SK-N-SH treated with all-trans-retinoic acid at 6 μM for 48 hours (cell line): ENCODE data around the gene HSD11B1.

Experiments used
- ATAC-seq: fragments of 200-7000 bp; cut with Tn5 transposase; 3 replicates; pipeline ENCODE4 v1.9.1; 2020; ENCODE audit warnings: mild to moderate bottlenecking, moderate library complexity
- ARNTL ChIP-seq: fragments of 450-650 bp; formaldehyde crosslinking; IDR thresholded peaks from 2 replicates; pipeline ENCODE4 v1.5.0; 2020; ENCODE audit warnings: low read depth, mild to moderate bottlenecking, moderate library complexity, borderline replicate concordance
- BACH2 ChIP-seq: fragments of 250-450 bp; sonication (Bioruptor Pico); IDR thresholded peaks from 2 replicates; pipeline ENCODE4 v1.9.0; 2021; ENCODE audit warnings: mild to moderate bottlenecking, borderline replicate concordance
- CREB5 ChIP-seq: fragments of 250-450 bp; sonication (Bioruptor Pico); IDR thresholded peaks from 2 replicates; pipeline ENCODE4 v1.5.1; 2020; ENCODE audit warnings: low read depth, mild to moderate bottlenecking, moderate library complexity
- CSDC2 ChIP-seq: fragments of 250-450 bp; sonication (Bioruptor Pico); IDR thresholded peaks from 2 replicates; pipeline ENCODE4 v1.5.0; 2020; ENCODE audit warnings: mild to moderate bottlenecking, moderate library complexity
- ESRRG ChIP-seq: fragments of 250-450 bp; sonication (Bioruptor Pico); IDR thresholded peaks from 2 replicates; pipeline ENCODE4 v1.6.1; 2021; ENCODE audit warnings: mild to moderate bottlenecking
- GLIS3 ChIP-seq: fragments of 250-450 bp; sonication (Bioruptor Pico); IDR thresholded peaks from 2 replicates; pipeline ENCODE4 v1.5.0; 2020; ENCODE audit warnings: mild to moderate bottlenecking, moderate library complexity
- ISL1 ChIP-seq: fragments of 250-450 bp; sonication (Bioruptor Pico); IDR thresholded peaks from 2 replicates; pipeline ENCODE4 v2.1.2; 2022; ENCODE audit warnings: mild to moderate bottlenecking, moderate library complexity
- OSR1 ChIP-seq: fragments of 250-450 bp; sonication (Bioruptor Pico); IDR thresholded peaks from 2 replicates; pipeline ENCODE4 v1.8.0; 2022; ENCODE audit warnings: moderate library complexity, mild to moderate bottlenecking, inconsistent platforms
- PPARA ChIP-seq: fragments of 250-450 bp; sonication (Bioruptor Pico); IDR thresholded peaks from 2 replicates; pipeline ENCODE4 v1.5.0; 2020; ENCODE audit warnings: mild to moderate bottlenecking, borderline replicate concordance
- RARB ChIP-seq: fragments of 250-450 bp; sonication (Bioruptor Pico); IDR thresholded peaks from 2 replicates; pipeline ENCODE4 v1.8.0; 2021; ENCODE audit warnings: mild to moderate bottlenecking, moderate library complexity
- SNAI2 ChIP-seq: fragments of 250-450 bp; sonication (Bioruptor Pico); IDR thresholded peaks from 2 replicates; pipeline ENCODE4 v1.5.0; 2020; ENCODE audit warnings: mild to moderate bottlenecking, moderate library complexity
- TCF4 ChIP-seq: fragments of 250-450 bp; sonication (Bioruptor Pico); IDR thresholded peaks from 2 replicates; pipeline ENCODE4 v1.8.0; 2021; ENCODE audit warnings: mild to moderate bottlenecking, moderate library complexity, borderline replicate concordance
- TOX ChIP-seq: fragments of 250-450 bp; sonication (Bioruptor Pico); IDR thresholded peaks from 2 replicates; pipeline ENCODE4 v1.8.0; 2021; ENCODE audit warnings: mild to moderate bottlenecking, moderate library complexity, borderline replicate concordance
- ZC3H10 ChIP-seq: fragments of 250-450 bp; sonication (Bioruptor Pico); IDR thresholded peaks from 2 replicates; pipeline ENCODE4 v1.5.1; 2021; ENCODE audit warnings: mild to moderate bottlenecking, moderate library complexity
- ZFP3 ChIP-seq: fragments of 250-450 bp; sonication (Bioruptor Pico); IDR thresholded peaks from 2 replicates; pipeline ENCODE4 v1.5.0; 2020; ENCODE audit warnings: mild to moderate bottlenecking, moderate library complexity
- ZFP30 ChIP-seq: fragments of 450-650 bp; formaldehyde crosslinking; IDR thresholded peaks from 2 replicates; pipeline ENCODE4 v1.5.0; 2022; ENCODE audit warnings: mild to moderate bottlenecking, moderate library complexity
- ZNF565 ChIP-seq: fragments of 450-650 bp; formaldehyde crosslinking; conservative IDR thresholded peaks from 2 replicates; pipeline ENCODE4 v1.5.0; 2020; ENCODE audit warnings: low read depth, mild to moderate bottlenecking, moderate library complexity
- ZNF70 ChIP-seq: fragments of 450-650 bp; formaldehyde crosslinking; IDR thresholded peaks from 2 replicates; pipeline ENCODE4 v1.5.0; 2020; ENCODE audit warnings: mild to moderate bottlenecking, moderate library complexity
- ZNF8 ChIP-seq: fragments of 450-650 bp; formaldehyde crosslinking; IDR thresholded peaks from 2 replicates; pipeline ENCODE4 v1.5.0; 2020; ENCODE audit warnings: mild to moderate bottlenecking, moderate library complexity
- TF ChIP-seq, protein P1 (sequence below): fragments of 250-450 bp; sonication (Bioruptor Pico); IDR thresholded peaks from 2 replicates; pipeline ENCODE4 v1.5.1; 2021; ENCODE audit warnings: mild to moderate bottlenecking, moderate library complexity
- TF ChIP-seq, protein P2 (sequence below): fragments of 250-450 bp; sonication (Bioruptor Pico); IDR thresholded peaks from 2 replicates; pipeline ENCODE4 v1.8.0; 2021; ENCODE audit warnings: low read depth, mild to moderate bottlenecking, moderate library complexity, borderline replicate concordance
- TF ChIP-seq, protein P3 (sequence below): fragments of 250-450 bp; sonication (Bioruptor Pico); IDR thresholded peaks from 2 replicates; pipeline ENCODE4 v1.8.0; 2020; ENCODE audit warnings: mild to moderate bottlenecking, moderate library complexity, borderline replicate concordance
- TF ChIP-seq, protein P4 (sequence below): fragments of 250-450 bp; sonication (Bioruptor Pico); IDR thresholded peaks from 2 replicates; pipeline ENCODE4 v1.5.0; 2020; ENCODE audit warnings: mild to moderate bottlenecking, moderate library complexity

Gene HSD11B1

DNA sequence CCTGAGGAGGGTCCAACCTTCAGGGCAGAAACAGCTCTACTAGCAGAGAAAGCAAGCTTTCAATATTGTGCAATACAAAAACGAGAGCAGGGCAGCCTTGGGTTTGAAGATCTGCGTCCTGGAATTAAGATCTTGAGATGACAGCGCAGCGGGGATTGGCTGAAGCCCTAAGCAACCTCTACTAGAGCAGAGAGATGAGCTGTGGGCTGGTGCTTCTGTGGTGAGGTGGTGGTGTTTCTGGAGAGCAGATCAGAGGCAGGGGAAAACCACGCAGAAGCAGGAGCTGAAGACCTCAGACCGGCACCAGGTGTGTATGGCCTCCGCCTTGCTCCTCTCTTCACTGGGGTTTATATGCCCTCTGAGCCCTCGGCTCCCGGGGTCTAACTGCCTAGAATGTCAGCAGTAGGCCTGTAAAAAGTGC, 63.7 kb downstream of the HSD11B1 start:
- no peak for ATAC-seq
- TF ChIP-seq, protein P1, sequence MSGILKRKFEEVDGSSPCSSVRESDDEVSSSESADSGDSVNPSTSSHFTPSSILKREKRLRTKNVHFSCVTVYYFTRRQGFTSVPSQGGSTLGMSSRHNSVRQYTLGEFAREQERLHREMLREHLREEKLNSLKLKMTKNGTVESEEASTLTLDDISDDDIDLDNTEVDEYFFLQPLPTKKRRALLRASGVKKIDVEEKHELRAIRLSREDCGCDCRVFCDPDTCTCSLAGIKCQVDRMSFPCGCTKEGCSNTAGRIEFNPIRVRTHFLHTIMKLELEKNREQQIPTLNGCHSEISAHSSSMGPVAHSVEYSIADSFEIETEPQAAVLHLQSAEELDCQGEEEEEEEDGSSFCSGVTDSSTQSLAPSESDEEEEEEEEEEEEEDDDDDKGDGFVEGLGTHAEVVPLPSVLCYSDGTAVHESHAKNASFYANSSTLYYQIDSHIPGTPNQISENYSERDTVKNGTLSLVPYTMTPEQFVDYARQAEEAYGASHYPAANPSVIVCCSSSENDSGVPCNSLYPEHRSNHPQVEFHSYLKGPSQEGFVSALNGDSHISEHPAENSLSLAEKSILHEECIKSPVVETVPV (CRISPR knock-in tag), result no peak
- no peak for TF ChIP-seq ZC3H10 (CRISPR knock-in tag)
- no peak for TF ChIP-seq ESRRG (CRISPR knock-in tag)
- TF ChIP-seq, protein P2, sequence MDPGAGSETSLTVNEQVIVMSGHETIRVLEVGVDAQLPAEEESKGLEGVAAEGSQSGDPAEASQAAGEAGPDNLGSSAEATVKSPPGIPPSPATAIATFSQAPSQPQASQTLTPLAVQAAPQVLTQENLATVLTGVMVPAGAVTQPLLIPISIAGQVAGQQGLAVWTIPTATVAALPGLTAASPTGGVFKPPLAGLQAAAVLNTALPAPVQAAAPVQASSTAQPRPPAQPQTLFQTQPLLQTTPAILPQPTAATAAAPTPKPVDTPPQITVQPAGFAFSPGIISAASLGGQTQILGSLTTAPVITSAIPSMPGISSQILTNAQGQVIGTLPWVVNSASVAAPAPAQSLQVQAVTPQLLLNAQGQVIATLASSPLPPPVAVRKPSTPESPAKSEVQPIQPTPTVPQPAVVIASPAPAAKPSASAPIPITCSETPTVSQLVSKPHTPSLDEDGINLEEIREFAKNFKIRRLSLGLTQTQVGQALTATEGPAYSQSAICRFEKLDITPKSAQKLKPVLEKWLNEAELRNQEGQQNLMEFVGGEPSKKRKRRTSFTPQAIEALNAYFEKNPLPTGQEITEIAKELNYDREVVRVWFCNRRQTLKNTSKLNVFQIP (CRISPR knock-in tag), result no peak
- TF ChIP-seq BACH2 (CRISPR knock-in tag), result no peak

DNA sequence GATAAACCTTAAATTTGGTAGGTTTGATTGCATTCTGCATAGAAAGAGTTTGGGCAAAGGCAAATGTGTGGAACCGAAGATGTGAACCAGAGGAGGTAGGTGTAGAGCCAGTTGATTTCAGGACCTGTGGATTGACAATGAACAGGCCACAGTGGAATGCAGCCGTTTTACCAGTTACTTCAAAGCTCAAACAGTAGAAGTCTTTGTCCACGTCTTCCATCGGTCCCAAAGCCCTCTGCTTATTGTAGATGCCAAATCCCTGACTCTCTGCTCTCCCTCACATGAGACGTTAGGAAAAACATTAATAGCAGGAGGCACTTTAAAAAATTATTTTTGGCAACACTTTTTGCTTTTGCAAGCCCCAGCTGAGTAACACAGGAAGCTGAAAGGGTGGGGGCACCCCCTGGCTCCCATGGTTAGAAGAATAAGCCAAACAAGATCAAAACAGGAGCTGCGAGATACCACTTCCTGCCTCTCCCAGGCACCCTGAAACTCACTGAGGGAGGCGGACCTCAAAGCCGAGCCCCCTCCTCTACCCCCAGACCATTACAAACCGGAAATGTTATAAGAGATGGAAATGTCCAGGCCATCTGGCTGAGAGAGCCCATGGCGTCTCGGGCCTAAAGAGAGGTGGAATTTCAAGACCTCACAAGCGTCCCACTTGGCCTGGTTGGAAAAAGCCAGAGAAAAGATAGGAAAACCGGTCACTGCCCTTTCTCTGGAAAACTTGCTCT, 64.7 kb downstream of the HSD11B1 start:
- TF ChIP-seq, protein P2 (CRISPR knock-in tag), result no peak; the same call in 1 of the 2 replicates
- no peak for TF ChIP-seq CREB5
- no peak for TF ChIP-seq ZNF8 (CRISPR knock-in tag)
- no peak; the same call in 1 of the 2 replicates for TF ChIP-seq ISL1 (CRISPR knock-in tag)
- TF ChIP-seq ZNF70, result no peak
- TF ChIP-seq ARNTL, result no peak
- no peak; the same call in 1 of the 2 replicates for TF ChIP-seq ZFP3 (CRISPR knock-in tag)
- no peak for TF ChIP-seq OSR1 (CRISPR knock-in tag)
- TF ChIP-seq, protein P1 (CRISPR knock-in tag), result no peak
- TF ChIP-seq GLIS3 (CRISPR knock-in tag), result no peak
- TF ChIP-seq, protein P3, sequence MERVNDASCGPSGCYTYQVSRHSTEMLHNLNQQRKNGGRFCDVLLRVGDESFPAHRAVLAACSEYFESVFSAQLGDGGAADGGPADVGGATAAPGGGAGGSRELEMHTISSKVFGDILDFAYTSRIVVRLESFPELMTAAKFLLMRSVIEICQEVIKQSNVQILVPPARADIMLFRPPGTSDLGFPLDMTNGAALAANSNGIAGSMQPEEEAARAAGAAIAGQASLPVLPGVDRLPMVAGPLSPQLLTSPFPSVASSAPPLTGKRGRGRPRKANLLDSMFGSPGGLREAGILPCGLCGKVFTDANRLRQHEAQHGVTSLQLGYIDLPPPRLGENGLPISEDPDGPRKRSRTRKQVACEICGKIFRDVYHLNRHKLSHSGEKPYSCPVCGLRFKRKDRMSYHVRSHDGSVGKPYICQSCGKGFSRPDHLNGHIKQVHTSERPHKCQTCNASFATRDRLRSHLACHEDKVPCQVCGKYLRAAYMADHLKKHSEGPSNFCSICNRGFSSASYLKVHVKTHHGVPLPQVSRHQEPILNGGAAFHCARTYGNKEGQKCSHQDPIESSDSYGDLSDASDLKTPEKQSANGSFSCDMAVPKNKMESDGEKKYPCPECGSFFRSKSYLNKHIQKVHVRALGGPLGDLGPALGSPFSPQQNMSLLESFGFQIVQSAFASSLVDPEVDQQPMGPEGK (CRISPR knock-in tag), result peak; percentile 85
- peak; percentile 51; the same call in 1 of the 2 replicates for TF ChIP-seq ZC3H10 (CRISPR knock-in tag)
- no peak for TF ChIP-seq PPARA
- TF ChIP-seq TOX (CRISPR knock-in tag), result peak; percentile 94
- no peak for TF ChIP-seq SNAI2 (CRISPR knock-in tag)
- TF ChIP-seq RARB (CRISPR knock-in tag), result no peak; the same call in 1 of the 2 replicates
- TF ChIP-seq, protein P4, sequence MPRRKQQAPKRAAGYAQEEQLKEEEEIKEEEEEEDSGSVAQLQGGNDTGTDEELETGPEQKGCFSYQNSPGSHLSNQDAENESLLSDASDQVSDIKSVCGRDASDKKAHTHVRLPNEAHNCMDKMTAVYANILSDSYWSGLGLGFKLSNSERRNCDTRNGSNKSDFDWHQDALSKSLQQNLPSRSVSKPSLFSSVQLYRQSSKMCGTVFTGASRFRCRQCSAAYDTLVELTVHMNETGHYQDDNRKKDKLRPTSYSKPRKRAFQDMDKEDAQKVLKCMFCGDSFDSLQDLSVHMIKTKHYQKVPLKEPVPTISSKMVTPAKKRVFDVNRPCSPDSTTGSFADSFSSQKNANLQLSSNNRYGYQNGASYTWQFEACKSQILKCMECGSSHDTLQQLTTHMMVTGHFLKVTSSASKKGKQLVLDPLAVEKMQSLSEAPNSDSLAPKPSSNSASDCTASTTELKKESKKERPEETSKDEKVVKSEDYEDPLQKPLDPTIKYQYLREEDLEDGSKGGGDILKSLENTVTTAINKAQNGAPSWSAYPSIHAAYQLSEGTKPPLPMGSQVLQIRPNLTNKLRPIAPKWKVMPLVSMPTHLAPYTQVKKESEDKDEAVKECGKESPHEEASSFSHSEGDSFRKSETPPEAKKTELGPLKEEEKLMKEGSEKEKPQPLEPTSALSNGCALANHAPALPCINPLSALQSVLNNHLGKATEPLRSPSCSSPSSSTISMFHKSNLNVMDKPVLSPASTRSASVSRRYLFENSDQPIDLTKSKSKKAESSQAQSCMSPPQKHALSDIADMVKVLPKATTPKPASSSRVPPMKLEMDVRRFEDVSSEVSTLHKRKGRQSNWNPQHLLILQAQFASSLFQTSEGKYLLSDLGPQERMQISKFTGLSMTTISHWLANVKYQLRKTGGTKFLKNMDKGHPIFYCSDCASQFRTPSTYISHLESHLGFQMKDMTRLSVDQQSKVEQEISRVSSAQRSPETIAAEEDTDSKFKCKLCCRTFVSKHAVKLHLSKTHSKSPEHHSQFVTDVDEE (CRISPR knock-in tag), result no peak
- no peak for TF ChIP-seq BACH2 (CRISPR knock-in tag)
- no peak for TF ChIP-seq ZFP30 (CRISPR knock-in tag)
- no peak for TF ChIP-seq TCF4
- no peak for TF ChIP-seq ESRRG (CRISPR knock-in tag)
- TF ChIP-seq ZNF565 (CRISPR knock-in tag), result no peak
- no peak for TF ChIP-seq CSDC2
- peak; percentile 94 for ATAC-seq
